Measurements from ENCODE around the gene CHRNA5.

Gene CHRNA5

DNA sequence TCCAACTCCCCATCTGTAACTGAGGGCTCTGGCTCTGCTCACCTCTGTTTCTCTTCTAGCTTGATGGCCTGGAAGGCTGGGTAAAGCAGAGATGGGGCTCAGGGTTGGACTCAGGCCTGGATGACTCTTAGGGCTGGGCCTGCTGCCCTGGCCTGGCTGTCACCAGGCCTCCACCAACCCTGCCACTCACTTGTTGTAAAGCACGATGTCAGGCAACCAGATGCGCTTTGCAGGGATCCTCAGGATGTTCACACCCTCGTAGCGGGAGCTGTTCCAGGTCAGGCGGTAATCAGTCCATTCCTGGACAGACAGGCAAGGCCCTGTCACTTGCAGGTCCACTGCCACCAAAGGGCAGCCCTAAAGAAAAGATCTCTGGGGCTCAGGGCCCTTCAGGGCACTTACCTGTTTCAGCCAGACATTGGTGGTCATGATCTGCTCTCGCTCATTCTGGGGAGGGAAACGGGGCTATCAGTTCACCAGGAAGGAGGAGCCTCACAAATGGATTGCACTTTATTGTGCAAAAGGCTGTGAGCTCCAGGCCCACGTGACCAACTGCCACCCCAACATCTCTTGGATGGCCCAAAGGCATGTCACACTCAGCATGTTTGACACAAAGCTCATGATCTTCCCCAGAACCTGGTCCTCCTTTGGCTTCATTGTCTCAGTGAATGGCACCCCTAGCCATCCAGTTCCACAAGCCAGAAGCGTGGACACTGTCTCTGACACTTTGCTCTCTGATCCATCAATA, 65.7 kb downstream of the CHRNA5 start:
- DNase-seq (ENCODE audit: low read depth): no peak
- TF ChIP-seq, protein P1, sequence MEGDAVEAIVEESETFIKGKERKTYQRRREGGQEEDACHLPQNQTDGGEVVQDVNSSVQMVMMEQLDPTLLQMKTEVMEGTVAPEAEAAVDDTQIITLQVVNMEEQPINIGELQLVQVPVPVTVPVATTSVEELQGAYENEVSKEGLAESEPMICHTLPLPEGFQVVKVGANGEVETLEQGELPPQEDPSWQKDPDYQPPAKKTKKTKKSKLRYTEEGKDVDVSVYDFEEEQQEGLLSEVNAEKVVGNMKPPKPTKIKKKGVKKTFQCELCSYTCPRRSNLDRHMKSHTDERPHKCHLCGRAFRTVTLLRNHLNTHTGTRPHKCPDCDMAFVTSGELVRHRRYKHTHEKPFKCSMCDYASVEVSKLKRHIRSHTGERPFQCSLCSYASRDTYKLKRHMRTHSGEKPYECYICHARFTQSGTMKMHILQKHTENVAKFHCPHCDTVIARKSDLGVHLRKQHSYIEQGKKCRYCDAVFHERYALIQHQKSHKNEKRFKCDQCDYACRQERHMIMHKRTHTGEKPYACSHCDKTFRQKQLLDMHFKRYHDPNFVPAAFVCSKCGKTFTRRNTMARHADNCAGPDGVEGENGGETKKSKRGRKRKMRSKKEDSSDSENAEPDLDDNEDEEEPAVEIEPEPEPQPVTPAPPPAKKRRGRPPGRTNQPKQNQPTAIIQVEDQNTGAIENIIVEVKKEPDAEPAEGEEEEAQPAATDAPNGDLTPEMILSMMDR (conservative IDR thresholded peaks at IDR 0.05; ENCODE audit: low read depth, low read length): no peak

DNA sequence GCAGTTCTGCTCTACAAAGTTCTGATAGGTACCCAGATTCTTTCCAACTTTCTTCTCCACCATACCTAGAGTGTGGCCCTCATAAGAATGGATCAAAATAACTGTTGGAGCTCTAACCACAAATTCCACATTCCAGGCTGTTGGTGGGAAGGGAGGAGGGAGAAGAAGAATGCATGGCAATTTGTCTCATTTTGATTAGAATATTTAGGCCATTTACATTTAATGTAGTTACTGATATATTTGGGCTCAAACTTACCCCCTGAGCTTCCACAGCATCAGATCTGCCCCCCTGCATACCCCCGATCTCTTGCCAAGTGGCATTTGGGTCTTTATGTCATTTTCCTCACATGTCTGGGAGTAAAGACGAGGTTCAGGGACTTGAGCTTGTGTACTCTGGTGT, 68.0 kb downstream of the CHRNA5 start:
- DNase-seq (ENCODE audit: low read depth): no peak
- TF ChIP-seq, protein P1 (conservative IDR thresholded peaks at IDR 0.05; ENCODE audit: low read depth, low read length): no peak
- no peak overlapping the region for H3K4me3 ChIP-seq (ENCODE audit: low read length)

More for the DNA sequence above, 65.7 kb downstream of the CHRNA5 start:
- H3K4me3 ChIP-seq (ENCODE audit: low read length): no peak overlapping the region

DNA sequence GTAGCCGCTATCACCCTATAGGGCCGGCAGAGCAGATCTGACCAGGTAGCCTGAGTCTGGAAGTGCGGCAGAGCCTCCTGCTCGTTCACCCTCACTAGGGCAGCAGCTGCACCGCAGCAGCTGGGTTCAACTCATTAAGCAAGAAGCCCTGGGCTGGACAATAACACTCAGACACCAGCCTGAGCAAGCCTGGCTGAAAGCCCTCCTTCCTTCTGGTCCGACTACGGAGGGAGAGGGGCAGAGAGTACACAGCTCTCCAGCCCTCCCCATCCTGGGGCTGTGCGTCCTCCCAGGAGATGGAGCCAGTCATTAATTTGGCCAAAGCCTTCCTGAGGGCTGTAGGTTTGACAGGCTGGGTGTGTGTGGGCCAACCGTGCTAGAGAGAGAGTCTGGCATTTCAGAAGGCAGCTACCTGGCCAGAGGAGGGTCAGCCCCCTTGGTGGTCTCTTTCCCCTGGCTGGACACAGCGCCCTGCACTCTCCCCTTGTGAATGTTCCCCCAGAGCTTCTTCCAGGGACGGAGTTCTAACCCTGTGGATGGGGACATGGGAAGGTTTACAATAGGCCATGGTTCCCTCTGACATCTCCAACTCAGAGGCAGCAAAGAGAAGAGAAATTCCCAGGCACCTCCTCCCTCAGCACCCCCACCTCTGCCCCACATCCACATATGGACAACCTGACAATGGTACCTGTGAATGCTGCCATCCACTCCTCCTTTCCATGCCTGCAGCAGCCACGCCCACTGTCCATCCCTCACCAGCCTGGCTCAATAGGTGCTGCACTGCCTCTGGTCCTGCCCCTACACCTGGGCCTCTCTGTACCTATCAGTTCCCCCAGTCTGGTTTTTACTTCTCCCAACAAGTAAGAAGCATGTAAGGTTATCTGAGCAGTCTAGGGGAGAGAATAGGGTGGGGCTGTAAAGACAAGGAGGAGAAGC, 69.2 kb downstream of the CHRNA5 start:
- TF ChIP-seq, protein P1 (conservative IDR thresholded peaks at IDR 0.05; ENCODE audit: low read depth, low read length): no peak
- DNase-seq (ENCODE audit: low read depth): no peak
- H3K4me3 ChIP-seq (ENCODE audit: low read length): no peak overlapping the region

DNA sequence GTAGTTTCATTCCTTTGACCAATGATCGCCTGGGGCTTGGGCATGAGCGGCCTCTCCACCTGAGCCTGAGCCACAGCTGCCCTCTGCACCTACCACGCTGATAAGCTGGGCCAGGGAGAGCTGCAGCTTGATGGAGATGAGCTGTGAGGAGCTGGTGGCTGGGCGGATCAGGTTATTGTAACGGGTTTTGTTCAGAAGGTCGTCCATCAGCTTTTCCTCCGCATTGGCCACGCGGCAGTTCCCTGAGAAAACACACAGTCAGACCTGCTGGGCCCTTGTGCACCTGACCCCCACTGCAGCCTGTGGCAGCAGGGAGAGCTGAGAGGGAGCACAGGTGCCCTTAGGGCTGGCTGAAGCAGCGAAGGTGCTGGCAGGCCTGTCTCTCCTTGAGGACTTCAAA, 70.0 kb downstream of the CHRNA5 start:
- TF ChIP-seq, protein P1 (conservative IDR thresholded peaks at IDR 0.05; ENCODE audit: low read depth, low read length): no peak
- no peak overlapping the region for H3K4me3 ChIP-seq (ENCODE audit: low read length)
- no peak for DNase-seq (ENCODE audit: low read depth)

DNA sequence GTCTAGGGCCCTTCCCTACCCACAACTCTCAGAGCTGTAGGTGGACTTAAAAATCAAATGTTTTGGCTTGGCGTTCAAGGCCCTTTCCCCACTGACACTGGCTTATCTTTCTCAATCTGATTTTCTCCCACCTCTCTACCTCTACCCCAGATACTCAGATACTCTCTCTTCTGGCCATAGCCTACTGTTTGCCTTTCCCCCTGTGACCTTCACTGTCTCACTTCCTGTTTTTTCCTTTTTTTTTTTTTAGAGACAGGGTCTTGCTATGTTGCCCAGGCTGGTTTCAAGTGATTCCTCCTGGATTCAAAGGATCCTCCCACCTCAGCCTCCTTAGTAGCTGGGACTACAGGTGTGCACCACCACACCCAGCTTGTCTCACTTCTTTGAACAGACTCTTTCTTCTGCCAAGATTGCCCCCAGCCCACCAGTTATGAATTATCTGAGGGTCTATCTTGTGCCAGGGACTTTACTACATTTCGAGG, 71.1 kb downstream of the CHRNA5 start:
- TF ChIP-seq, protein P1 (conservative IDR thresholded peaks at IDR 0.05; ENCODE audit: low read depth, low read length): no peak
- DNase-seq (ENCODE audit: low read depth): no peak
- H3K4me3 ChIP-seq (ENCODE audit: low read length): no peak overlapping the region

DNA sequence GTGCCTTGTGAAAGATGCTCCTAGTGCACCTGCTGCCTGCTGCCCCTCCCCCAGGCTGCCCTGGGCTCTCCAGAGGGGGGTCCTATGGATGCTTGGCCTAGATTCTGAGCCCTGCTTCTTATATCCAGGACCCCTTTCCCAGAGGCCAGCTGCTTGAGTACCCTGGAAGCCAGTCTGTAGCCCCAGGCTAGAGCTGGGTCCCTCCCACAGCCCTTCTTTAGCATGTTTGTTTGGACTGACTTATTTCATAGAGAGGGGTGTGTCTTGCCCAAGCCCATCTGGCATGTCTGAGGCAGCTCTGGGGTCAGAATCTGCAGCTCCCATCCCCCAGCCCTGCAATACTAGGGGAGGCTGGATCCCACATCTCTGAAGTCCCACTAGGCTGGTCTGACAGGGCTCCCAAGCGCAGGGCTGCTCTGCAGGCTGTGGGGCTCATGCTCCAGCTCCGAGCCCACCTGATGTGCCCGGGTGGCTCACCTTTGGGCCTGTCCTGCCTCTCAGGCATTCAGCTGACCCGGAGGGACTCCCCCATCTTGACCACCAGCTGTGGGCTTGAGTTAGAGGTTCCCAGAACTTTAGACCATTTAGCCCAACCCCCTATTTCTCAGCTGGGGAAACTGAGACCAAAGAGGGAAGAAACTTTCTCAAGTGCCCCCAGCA, 72.6 kb downstream of the CHRNA5 start:
- H3K4me3 ChIP-seq (ENCODE audit: low read length): no peak overlapping the region
- DNase-seq (ENCODE audit: low read depth): no peak
- TF ChIP-seq, protein P1 (conservative IDR thresholded peaks at IDR 0.05; ENCODE audit: low read depth, low read length): no peak
